GM19351 (cell line): ENCODE data around the gene STAT1.

ENCODE experiments used
- ATAC-seq: cut with Tn5 transposase; IDR thresholded peaks from one replicate; pipeline ENCODE4 v1.9.1; 2021; ENCODE audit warnings: mild to moderate bottlenecking, moderate library complexity; ENCODE audit not compliant: unreplicated experiment

STAT1 gene

GRCh38 chr2:191013932-191014652, at the start of gene STAT1:
Gene STAT1 (minus strand): TSS chr2:191014171. CDS start chr2:191010003, 4,168 bp downstream.
- peak; percentile 84 for ATAC-seq

GRCh38 chr2:191063584-191063983, 49.6 kb upstream of the STAT1 start:
- no peak for ATAC-seq

DNA sequence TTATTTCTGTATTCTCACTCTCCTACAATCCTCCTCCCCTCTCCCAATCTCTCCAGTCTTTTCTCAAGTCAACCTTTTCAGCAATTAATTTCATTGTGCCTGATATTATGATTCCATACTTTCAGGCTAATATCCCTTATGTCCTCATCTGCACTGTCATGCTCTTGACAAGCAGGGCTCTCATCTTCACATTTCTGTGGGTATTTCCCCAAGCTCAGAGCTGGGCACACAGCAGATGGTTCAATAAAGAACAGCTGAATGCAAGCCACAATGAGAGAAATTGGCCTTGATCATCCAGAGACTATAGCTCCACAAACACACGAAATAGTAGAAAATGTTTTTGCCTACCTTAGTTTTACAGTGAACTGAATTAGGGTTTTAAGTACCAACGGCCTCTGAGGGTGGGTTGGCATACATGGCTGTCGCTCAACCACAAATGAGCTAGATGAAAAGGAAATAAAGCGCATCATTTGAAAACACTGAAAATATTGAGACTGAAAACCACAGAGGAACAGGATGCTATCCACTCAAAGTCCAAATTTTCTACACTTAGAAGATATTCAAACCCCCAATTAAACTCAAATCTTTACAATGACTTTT, 47.5 kb upstream of the STAT1 start:
- no peak for ATAC-seq

DNA sequence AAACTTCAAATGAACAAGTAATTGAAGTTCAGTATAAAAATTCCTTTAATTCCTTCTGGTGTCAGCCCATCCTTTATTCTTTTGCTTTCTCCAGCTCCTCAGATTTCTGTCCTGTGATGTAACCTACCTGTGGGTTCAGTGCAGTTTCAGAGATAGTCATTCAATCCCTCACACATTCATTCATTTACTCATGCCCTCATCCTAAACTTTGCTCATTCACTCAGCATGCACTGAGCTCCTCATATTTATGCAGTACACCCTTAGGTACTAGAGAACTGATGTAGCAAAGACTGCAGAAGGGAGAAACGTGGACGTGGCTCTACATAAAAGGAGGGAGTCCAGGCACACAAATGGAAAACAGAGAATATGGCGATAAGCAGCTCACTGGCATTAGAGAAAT, 45.3 kb upstream of the STAT1 start:
- ATAC-seq = no peak

DNA sequence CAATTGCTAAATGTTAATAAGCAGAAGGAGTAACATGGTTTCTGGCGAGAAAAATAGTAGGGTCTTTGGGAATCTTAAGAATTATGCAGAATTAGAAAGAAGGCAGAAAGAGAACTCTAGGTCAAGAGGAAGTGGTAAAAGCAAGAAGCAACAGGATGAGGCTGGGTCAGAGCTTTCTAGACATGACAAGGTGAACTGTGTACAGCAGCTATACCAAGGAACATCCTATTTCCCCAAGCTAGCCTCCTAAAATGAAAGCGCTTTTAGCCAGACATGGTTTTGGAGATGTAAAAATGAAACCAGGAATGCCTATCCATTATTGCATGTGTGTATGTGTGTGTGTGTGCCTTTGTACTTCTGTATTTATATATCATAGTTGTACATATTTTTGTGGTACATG, 42.3 kb upstream of the STAT1 start:
- no peak for ATAC-seq

- no peak for ATAC-seq
Observed at GRCh38 chr2:191053256-191053655, 39.3 kb upstream of the STAT1 start.

GRCh38 chr2:191051825-191052778, 38.1 kb upstream of the STAT1 start:
- no peak for ATAC-seq

DNA sequence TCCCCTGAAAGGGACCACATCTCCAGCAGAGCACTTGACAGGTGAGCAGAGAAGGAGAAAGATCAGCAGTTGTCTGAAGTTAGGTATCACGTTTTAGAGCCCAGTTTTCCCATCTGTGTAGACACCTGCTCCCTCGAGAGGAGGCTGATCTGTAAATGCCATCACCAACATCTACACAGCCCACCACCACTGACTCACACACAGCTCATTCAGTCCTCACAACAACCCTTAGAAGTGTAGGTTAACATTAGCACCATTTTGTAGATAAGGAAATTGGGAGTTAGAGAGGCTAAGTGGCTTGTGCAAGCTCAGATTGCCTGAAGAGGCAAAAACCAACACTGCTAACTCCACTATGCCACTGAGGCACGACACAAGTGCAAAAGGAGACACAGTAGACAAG, 37.2 kb upstream of the STAT1 start:
- no peak for ATAC-seq

GRCh38 chr2:191050640-191050987, 36.6 kb upstream of the STAT1 start:
- ATAC-seq = no peak

DNA sequence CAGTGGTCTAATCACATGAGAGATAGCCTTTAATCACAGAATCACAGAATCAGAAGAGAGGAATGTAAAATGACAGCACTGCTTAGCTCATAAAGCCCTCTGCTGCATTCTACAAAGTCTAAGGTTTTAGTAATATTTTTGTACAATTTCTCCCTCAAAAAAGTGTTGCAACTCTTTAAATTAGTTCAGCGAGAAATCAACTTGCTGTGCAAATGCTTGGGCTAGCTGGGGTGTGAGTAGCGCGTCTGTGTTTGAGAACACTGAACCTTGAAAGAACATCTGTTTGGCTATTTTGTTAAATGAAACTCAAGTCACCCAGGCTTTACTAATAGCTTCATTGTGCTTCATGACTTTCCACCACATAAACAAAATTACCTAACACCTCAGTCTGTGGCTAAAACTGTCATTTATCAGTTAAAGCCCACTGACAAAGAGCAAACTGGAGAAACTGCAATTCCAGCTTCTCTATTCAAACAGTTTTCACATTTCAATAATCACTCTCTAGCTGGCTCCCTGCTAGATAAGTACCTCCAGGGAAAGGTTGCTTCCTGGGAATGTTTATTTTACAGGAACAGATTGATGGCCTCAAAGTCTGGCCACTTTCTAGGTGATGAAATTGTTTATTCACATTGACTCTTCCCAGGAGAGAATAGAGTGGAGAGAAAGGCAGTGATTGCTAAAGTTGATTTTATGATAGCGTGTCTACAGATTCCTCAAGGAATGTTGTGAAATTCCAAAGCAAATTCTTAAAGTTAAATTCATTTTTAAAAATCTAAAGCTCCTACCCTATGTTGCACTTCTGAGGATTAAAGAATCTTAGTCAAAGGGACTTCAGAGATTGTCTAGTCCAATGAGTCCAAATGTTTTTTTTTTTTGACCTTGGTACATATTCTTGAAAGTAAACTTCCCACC, 36.0 kb upstream of the STAT1 start:
- peak; percentile 86 for ATAC-seq

GRCh38 chr2:191048073-191048472, 34.1 kb upstream of the STAT1 start:
- no peak for ATAC-seq

DNA sequence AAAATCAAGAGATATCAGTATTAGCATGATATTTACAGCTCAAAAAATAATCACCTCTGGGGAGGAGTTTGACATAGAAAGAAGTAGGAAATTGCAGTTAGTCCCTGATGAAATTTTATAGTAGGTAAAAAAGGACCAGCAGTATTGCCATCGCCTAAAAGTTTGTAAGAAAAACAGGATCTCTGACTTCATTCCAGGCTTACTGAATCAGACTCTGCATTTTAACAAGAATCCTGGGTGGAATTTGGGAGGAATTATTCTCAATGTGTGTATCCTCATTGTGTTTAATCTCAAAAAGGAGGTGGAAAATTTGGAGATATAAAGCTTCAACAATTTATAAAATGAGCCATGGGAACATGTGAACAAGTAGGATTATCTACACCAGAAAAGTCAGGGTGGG, 31.2 kb upstream of the STAT1 start:
- no peak for ATAC-seq

GRCh38 chr2:191043438-191043837, 29.5 kb upstream of the STAT1 start:
- ATAC-seq = no peak

DNA sequence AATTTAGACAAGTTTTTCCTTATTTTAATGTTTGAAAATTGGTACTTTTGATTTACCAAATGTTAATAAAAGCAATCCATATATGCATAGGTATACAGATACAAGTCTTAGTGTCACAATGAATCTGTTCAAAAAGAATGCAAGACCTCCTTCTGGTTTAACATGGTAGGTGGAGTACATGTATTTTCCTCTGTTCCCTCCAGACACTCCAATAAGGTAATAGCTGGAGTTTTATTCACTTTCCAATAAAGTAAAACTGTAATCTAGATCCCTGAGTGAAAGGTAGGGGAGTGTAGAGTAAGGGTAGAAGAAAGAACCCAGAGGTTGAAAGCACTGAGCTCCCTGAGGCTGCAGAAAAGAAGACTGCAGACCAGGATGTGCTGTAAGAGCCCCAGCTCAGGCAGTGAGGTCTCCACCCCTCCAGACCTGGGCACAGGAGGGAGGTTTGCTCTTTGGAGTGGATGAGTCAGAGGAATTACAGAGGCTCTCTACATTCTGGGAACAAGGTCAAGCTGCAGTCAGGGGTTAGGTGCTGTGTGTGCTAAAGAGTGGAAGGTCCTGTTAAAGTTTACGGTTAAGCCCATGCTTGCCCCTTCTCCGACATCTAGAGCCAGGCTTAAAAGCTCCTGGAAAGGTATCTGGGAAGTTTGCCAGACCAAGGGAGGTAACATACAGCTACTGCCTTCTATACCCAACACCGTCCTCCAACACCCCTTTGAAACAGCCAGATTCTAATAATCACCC, 27.6 kb upstream of the STAT1 start:
- ATAC-seq = no peak

GRCh38 chr2:191039616-191040015, 25.6 kb upstream of the STAT1 start:
- no peak for ATAC-seq

- ATAC-seq = no peak
Observed at GRCh38 chr2:191038741-191039140, 24.8 kb upstream of the STAT1 start.

GRCh38 chr2:191038241-191038725, 24.3 kb upstream of the STAT1 start:
- ATAC-seq = peak; percentile 63

- ATAC-seq = no peak
Observed at GRCh38 chr2:191037351-191037750, 23.4 kb upstream of the STAT1 start.

- ATAC-seq = no peak
Observed at GRCh38 chr2:191036363-191036762, 22.4 kb upstream of the STAT1 start.
